HG02938 (cell line): ENCODE results near the gene ARHGAP1.
"Not testable (repeated sequence)": the region's sequence is repeated elsewhere in the genome, so short reads cannot be mapped to it uniquely, and the experiment has no call there.

Experiments
- ATAC-seq: cut with Tn5 transposase; IDR thresholded peaks from one replicate; pipeline ENCODE4 v1.9.1; 2021; ENCODE audit warnings: mild to moderate bottlenecking, moderate library complexity; ENCODE audit not compliant: unreplicated experiment

Gene ARHGAP1

DNA sequence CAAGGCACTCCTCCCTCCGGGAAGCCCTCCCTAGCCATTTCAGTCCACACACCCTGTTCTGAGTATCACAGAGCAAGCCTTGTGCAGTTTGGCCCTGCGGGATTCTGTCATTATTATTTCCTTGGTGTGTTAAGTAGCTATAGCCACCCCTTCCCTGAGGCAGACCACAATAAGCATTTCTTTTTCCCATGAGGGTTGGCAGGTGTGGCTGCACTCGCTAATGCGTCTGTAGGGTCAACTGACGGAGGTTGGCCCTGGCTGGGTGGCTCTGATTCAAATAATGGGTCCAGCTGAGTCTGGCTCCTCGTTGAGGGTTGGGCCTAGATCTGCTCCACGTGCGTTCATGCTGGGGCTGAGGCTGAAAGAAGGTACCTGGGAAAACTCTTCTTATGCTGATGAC is 23.7 kb upstream of the ARHGAP1 start:
- ATAC-seq, result no peak

DNA sequence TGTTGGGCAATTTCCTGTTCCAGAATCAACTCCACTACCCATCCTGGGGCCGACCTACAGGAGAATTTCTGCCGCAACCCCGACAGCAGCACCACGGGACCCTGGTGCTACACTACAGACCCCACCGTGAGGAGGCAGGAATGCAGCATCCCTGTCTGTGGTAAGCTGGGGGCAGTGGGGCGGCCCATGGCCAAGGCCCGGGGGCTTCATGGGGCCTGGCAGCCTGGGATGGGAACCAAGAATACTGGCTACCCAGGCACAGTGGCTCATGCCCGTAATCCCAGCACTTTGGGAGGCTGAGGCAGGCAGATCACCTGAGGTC is 22.9 kb upstream of the ARHGAP1 start:
- ATAC-seq, result no peak

GRCh38 chr11:46722566-46723358 is 22.3 kb upstream of the ARHGAP1 start:
- ATAC-seq, result no peak

GRCh38 chr11:46721286-46721685 is 20.9 kb upstream of the ARHGAP1 start:
- ATAC-seq, result no peak

- ATAC-seq, result no peak
Observed at GRCh38 chr11:46719543-46720218, 19.3 kb upstream of the ARHGAP1 start.

DNA sequence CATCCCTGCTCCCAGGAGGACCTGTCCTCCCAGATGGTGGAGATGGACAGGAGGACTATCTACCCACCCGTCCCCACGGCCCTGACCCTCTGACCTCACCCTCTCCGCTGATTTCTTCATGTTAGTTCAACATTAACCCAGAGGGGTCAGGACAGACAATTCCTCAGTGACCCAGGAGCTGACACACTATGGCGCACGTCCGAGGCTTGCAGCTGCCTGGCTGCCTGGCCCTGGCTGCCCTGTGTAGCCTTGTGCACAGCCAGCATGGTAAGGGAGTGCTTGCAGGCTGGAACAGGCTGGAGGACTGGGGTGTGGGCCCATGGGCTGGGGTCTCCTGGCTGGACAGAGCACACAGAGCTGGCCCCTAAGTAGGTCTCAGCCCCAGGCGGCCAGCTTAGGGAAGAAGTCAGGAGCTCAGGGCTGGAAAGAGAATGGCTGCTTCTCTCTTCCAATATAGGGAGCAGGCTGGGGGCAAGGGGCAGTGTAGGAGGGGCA is 18.7 kb upstream of the ARHGAP1 start, which contains the start of gene F2:
F2 (plus strand) TSS at position 166 of the 495 bp plus-strand sequence; CDS start at position 189, 23 bp downstream.
- ATAC-seq, result no peak

- ATAC-seq, result no peak
Observed at GRCh38 chr11:46718155-46719019, 18.0 kb upstream of the ARHGAP1 start.

GRCh38 chr11:46717825-46718154 is 17.4 kb upstream of the ARHGAP1 start:
- ATAC-seq, result not testable (repeated sequence)

DNA sequence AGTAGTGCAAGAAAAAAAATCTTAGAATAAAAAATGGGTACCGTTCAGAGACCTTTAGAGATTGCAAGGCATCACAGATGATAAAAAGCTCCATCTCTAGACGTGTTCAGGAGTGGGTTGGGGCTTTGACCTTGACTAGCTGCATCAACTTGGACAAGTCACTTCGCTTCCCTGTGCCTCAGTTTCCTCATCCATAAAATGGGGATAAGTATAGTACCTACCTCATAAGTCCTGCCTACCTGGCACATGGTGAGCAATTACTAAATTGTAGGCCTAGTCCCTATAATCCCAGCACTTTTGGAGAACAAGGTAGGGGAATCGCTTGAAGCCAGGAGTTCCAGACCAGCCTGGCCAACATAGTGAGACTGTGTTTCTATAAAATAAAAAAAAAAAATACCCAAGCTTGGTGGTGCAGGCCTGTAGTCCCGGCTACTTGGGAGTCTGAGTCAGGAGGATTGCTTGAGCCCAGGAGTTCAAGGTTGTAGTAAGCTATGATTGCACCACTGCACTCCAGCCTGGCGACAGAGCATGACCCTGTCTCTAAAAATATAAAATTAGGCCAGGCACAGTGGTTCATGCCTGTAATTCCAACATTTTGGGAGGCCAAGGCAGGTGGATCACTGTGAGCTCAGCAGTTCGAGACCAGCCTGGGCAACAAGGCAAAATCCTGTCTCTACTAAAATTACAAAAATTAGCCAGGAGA is 12.6 kb upstream of the ARHGAP1 start:
- no peak for ATAC-seq

DNA sequence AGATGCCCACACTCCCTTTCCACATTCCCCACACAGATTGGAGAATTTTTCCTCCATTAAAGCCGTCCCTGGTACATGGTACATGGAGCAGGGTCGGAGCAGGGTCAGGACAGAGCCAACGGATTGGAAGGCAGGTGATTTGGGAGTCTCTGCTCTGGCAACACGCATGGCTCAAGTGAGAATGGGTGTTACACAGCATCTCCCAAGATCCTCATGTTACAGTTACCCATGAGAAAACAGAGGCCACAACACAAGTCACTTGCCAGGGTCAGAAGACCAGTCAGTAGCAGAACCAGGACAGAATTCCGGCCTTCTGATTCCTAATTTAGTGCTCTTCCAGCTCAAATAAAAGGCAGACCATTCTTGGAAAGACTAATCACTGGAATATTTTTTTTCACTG is 10.9 kb upstream of the ARHGAP1 start:
- no peak for ATAC-seq

DNA sequence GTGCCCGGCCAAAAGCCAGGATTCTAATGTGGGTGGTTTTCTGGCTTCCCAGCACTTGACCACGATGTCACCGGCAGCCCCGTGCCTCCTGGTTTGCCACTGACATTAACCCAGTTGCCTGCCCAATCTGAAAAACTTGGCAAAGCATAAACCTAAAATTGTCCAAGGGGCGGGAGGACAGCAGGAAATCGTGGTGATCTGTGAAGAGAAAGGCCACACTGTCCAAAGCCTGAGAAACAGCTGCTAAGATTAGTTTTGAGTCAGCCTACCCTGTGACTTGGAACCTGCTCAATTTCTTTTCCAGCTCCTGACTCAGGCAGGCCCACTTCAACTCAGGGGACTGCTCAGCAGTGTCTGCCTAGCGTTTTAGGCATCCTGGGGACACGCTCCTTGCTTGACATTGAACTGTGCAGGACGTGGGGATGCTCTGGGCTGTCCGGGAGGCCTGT is 10.4 kb upstream of the ARHGAP1 start:
- ATAC-seq, result no peak

GRCh38 chr11:46709351-46709750 is 8.9 kb upstream of the ARHGAP1 start:
- not testable (repeated sequence) for ATAC-seq

DNA sequence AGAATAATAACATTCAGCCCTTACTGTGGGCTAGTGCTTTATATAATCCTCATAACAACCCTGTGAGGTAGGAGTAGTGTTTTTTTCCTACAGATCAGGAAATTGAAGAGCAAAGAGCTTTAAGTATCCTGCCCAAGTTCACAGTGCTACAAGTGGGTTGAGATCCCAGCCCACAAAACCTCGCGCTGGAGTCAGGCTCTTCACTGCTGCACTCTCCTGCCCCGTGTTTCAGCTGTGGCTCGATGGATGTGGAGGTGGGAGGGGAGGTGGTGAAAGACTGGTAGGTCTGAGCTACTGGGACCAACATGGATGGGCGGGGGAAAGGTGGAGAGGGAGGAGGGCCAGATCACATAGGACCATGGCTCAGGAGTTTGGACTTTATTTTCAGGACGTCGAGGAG is 6.5 kb upstream of the ARHGAP1 start:
- ATAC-seq, result no peak

DNA sequence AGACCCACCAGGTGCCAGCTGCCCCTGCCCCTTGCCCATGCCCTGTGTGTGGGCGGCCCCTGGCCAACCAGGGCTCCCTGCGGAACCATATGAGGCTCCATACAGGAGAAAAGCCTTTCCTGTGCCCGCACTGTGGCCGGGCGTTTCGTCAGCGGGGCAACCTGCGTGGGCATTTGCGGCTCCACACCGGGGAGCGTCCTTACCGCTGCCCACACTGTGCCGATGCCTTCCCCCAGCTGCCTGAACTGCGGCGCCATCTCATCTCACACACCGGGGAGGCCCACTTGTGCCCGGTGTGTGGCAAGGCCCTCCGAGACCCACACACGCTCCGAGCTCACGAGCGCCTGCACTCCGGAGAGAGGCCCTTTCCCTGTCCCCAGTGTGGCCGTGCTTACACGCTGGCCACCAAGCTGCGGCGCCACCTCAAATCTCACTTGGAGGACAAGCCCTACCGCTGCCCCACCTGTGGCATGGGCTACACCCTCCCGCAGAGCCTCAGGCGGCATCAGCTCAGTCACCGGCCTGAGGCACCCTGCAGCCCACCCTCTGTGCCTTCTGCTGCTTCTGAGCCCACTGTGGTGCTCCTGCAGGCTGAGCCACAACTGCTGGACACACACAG is 4.8 kb upstream of the ARHGAP1 start:
- no peak for ATAC-seq

DNA sequence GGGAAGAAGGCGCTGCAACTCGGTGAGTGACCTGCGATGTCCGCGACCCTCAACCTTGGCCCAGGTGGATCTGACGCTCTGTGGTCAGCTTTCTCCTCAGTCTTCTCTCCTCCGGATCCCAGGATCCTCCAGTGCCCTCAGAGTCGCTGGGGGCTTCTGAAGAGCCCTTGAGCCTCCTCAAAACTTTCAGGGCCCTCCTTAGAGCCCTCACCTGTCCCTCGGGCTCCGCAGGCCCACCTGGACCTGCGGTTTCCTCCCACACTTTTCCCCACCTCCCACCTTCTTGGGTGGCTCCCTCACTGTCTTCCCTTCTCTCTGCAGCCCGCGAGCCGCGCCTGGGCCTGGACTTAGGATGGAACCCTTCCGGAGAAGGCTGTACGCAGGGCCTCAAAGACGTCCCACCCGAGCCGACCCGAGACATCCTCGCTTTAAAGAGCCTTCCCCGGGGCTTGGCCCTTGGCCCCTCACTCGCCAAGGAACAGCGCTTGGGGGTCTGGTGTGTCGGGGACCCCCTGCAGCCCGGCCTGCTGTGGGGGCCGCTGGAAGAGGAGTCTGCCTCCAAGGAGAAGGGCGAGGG is 747 bp upstream of the ARHGAP1 start:
- peak; percentile 11 for ATAC-seq

DNA sequence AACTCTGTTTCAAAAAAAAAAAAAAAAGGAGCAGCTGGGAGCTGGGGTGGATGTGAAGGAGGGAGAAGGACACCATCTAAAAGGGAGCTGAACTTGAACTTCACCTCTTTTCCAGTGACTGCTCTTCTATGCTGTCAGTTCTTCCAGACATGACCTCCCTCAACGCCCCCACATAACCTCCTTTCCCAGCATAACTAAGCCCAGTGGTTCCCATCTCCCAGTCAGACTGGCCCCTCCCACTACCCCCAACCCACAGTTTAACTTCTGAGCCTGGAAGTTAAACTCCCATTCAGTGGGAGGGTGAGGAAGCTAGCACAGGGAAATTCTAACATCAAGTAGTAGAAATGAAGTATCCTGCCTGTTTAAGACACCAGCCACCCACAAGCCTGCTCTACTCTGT is 1.8 kb downstream of the ARHGAP1 start:
- ATAC-seq, result no peak

GRCh38 chr11:46697723-46698122 is 2.7 kb downstream of the ARHGAP1 start:
- no peak for ATAC-seq

GRCh38 chr11:46697303-46697702 is 3.1 kb downstream of the ARHGAP1 start:
- no peak for ATAC-seq

- no peak for ATAC-seq
Observed at GRCh38 chr11:46696212-46696558, 4.2 kb downstream of the ARHGAP1 start.
